Stimulated activated naive CD4-positive, alpha-beta T cell treated with Interleukin-2 at 50 U/mL for 16 hours (primary cell): ENCODE measurements around the gene ARHGAP31.
A peak's percentile ranks its signal among the peaks of the same experiment; 100 is the strongest.
"Not testable (repeated sequence)": the region's sequence is repeated elsewhere in the genome, so short reads cannot be mapped to it uniquely, and the experiment has no call there.

Source experiments
- DNase-seq: peaks from one replicate; lab custom pipeline; 2025; lab: John Stamatoyannopoulos, UW

Gene ARHGAP31

DNA sequence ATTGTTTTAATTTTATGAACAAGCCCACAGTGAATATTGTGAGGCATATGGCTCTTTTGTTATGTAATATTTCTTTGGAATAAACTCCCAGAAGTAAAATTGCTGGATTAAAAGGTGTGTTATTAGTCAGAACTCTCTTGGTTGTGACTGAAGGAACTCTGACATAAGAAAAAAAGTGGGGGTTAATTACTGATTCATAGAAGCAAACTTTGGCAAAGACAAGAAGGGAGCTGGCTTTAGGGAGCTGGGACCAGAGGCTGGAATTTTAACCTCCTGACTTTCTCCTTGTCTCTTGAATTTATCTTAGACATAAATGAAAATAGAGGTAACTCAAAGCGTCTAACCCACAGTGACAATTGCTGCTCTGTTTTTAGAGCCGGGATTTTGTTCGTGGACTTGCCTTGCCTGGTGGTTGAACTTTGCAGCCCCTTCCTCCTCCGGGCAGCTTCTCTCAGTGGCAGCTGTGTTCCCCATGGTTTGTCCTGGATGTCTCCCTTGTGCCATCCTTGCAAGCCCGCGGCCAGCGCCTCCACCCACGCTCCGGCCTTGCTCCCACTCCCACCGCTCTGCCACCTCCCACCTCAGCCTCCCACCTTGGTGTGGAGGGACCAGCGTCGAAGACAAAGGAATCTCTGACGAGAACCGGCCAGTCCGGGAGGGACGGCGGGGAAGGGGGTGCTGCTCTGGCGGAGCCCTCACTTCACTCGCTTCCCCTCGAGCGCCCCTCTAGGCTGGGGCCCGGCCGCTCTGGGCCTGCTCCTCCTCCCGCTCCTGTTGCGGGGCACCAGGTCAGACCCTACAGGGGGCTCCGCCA, 28.0 kb downstream of the ARHGAP31 start:
- DNase-seq: peak; percentile 42

GRCh38 chr3:119322835-119323722, 28.9 kb downstream of the ARHGAP31 start:
- DNase-seq: peak; percentile 96

DNA sequence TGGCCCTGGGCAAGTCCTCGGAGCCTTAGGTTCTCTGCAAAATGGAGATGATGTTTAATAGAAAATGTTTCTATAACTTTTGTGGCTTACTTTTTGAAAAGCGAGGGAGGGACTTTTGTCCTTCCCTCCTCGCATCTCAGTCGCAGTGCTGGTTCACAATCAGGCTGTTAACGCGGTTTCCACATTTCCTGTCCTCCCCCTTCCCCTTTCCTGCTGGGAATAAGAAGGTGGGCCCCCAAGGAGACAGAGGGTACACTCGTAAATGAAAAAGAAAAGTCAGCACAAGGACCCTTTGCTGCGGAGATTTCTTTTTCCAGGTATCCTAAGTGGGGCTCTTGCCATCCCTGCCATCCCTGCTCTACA, 29.5 kb downstream of the ARHGAP31 start:
- no peak for DNase-seq

DNA sequence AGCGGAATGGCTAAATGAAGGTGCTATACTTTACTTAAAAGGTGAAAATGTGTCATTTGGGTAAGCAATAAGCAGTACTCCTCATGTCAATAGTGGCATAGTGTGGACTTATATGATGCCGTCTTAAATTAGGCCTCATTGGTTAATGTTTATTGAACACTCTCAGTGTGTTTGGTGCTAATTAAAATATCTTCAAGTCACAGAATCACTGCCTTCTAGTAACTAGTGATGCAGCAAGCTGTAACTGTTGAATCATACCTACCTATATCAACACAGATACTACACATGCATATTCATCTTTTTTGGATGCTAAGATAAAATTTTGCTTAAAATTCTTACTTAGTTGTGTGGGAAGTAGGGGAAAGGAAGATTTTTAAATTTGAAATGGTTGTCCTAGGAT, 30.7 kb downstream of the ARHGAP31 start:
- DNase-seq: no peak

DNA sequence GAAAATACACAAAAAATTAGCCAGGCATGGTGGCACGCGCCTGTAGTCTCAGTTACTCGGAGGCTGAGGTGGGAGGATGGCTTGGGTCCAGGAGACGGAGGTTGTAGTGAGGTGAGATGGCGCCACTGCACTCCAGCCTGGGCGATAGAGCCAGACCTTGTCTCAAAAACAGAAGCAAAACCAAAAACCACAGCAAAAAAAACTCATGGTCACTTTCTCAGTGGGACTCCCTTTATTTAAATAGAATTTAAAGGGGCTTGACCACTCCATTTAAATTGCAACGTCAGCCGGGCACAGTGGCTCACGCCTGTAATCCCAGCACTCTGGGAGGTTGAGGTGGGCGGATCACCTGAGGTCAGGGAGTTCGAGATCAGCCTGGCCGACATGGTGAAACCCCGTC, 32.8 kb downstream of the ARHGAP31 start:
- DNase-seq: no peak

DNA sequence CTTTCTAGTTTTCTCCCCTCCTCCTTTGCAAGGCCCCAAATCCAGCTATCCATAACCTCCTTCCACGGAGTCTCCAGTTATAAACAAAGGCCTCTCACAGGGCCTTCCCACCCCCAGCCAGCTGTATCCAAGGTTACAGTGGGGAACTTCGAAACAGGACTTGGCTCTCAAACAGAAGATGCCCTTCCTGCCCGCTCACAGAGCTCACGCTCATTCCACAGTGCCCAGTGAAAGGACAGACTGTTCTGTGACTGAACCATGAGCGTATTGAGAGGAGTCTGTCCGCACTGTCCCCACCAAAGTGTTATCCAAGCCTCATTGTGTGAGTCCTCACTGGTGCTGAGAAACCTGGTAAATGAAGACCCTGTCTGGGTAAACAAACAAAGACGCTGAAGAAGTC, 35.4 kb downstream of the ARHGAP31 start:
- DNase-seq: no peak

- DNase-seq: no peak
These were observed 36.0 kb downstream of the ARHGAP31 start for GRCh38 chr3:119330181-119330580.

GRCh38 chr3:119330858-119331257, 36.7 kb downstream of the ARHGAP31 start:
- no peak for DNase-seq

DNA sequence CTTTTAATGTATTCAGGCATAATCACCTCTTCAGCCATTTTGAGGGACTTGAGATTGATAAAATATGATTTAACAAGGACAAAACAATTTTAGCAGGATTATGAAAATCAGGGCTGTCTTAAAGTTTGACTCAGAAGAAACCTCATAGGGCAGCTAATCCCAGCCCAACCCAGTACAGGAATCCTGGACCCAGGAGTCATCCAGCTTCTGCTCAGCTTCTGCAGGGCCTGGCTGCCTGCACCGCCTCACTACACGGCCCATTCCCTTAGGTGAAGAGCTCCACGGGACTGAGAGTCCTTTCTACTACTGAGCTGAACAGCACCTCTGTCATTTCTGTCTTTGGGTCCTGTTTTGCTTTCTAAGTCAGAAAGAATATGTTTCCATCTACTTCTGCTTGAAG, 37.5 kb downstream of the ARHGAP31 start:
- no peak for DNase-seq

DNA sequence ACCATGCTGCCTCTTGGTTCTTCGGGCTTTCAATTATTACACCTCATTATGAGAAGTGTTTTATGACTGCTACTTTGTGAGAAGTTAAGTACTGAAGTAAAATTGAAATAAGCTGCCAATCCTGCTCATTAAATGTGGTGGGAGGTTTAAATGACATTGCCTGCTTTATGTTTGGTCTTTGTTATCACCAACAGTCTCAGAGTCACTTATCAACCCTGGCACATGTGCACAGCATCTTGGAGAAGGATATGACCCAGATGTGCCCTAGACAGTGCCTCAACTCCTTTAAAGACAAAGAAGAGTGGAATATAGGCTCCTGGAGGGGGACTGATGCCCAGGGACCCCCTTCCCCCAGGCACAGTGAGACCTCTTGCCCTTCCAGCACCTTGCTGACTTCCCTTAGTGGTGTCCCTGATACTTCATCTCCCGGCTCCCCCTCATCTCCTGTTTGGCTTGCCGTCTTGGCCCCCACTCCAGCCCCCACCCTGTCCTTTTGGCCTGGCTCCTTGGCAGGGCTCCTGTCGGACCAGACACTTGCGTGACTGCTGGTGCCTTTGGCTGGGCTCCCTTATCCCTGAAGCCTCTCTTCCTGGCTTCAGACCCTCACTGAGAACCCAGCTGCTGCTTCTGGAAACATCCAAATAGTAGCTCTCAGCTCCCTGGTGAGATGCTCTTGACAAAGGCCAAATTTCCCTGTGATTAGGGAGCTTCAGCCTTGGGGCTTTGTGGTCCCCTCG, 39.8 kb downstream of the ARHGAP31 start:
- no peak for DNase-seq

- no peak for DNase-seq
These were observed 42.6 kb downstream of the ARHGAP31 start for GRCh38 chr3:119336823-119337222.

DNA sequence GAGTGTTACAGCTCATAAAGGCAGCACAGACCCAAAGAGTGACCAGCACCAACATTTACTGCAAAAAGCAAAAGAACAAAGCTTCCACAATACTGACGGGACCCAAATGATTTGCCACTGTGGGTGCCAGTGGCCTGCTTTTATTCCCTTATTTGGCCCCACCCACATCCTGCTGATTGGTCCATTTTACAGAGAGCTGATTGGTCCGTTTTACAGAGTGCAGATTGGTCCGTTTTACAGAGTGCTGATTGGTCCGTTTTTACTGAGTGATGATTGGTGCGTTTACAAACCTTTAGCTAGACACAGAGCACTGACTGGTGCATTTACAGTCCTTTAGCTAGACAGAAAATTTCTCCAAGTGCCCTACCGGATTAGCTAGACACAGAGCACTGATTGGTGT, 43.2 kb downstream of the ARHGAP31 start:
- DNase-seq: not testable (repeated sequence)

DNA sequence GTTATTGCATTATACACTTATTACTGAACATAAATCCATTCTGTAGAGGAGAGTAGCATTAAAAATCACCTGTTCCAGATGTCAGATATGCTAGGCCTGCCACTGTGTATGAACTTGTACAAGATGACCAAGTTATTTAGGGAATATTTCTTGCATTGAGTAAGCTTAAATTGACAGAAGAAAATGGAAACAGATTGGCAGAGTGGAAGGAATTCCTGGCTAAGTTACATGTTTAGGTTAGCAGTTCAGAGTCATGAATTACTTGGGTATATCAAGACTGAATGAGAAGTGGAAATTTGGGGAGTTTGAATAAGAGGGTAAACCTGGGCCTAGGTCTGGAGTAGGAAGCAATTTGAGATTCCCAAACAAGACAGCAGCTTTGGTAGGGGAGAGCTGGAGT, 44.6 kb downstream of the ARHGAP31 start:
- no peak for DNase-seq

DNA sequence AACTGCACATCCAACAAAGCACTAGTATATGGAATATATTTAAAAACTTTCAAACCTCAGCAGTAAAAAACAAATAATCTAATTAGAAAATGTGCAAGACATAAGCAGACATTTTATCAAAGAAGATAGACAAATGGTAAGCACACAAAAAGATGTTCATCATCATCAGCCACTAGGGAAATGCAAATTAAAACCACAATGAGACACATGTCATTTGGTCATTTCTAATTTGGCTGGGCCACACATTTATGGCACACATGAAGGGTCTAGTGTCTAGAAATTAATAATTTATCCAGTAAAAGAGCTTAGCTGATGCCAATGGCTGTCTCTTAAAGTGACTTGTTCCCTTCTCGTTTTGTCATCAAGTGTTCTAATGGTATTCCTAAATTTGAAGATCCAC, 45.8 kb downstream of the ARHGAP31 start:
- no peak for DNase-seq

DNA sequence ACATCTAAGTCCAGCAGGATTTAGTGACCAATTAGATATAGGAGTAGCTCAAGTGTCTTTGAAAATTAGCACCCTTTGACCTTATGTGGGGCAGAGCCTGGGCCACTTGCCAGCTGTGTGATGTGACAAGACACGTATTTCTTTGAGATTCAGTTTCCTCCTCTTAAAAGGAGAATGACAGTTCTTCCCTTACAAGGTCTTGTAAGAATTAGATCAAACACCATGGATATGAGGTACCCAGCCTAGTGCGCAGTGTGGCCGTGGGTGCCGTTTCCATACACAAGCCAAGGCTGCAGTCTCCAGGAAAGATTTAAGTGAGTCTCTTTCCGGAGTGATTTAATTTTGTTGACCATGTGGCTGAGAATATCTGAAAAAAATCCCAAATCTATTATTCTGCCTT, 46.3 kb downstream of the ARHGAP31 start:
- no peak for DNase-seq

- no peak for DNase-seq
These were observed 48.0 kb downstream of the ARHGAP31 start for GRCh38 chr3:119342176-119342575.

GRCh38 chr3:119343719-119344118, 49.5 kb downstream of the ARHGAP31 start:
- no peak for DNase-seq

DNA sequence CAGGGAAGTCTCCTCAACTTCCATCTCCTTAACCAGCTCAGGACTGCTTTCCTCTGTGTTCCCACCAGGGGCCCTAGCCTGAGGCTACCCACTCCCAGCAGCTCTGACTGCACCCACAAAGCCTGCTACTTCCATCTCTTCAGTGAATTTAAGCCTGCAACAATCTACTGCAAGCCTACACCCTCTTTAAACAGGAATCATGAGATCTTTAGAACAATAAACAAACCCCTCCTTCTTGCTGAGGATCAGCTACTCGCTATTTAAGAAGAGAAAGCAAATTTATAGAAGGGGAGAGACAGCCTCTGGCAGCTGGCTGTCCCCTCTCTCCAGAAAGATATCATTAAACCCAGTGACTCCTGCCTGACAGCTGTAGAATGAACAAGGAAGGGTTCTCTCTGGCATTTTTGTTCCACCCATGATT, 51.9 kb downstream of the ARHGAP31 start:
- no peak for DNase-seq

DNA sequence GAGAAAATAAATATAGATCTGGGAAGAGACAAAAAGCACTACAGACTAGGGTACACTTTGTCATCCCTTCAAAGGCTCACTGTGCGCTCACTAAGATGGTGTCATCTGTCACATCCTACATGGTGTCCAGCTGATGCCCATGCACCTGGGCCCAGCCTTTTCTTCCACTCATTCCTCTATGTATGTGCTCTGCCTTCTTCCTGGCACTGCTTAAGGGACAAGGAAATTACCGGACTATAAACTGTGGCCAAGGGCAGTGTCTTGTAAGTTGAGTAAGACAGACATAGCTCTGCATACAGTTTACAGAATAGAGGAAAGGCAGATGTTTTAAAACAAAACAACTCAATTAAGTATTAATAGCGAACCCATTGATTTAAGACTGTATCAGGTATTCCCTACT, 52.9 kb downstream of the ARHGAP31 start:
- DNase-seq: no peak

DNA sequence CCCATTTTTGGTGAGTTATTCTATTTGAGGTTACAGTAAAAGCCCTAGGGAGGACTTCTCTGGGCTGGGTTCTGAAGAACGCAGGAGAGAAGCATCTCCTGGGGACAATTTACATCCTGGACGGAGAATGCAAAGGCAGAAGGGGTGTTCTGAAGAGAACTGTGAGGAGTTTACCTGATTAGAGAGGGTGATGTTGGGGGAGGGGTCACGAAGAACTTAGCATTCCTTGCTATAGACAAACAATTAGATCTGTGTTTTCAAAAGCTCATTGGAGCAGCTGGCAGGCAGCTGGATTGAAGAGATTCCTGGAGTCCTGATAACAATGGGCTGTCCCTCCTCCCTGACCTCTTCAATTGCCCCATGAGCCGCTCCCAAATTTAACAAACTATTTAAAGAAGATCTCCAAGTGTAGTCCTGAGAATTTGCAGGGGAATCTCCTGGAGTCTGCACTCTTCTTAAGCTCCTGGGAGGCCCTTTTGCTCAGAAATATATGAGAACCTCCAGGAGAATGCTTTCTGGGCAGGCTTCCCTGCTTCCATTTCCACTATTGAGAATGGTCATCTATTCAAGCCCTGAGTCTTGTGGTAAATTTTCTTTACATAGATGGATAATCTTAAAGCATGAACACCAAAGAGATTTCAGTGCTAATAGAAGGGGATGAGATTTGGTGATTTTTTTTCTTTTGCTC, 55.3 kb downstream of the ARHGAP31 start:
- DNase-seq: no peak

GRCh38 chr3:119350114-119350513, 55.9 kb downstream of the ARHGAP31 start:
- DNase-seq: no peak

DNA sequence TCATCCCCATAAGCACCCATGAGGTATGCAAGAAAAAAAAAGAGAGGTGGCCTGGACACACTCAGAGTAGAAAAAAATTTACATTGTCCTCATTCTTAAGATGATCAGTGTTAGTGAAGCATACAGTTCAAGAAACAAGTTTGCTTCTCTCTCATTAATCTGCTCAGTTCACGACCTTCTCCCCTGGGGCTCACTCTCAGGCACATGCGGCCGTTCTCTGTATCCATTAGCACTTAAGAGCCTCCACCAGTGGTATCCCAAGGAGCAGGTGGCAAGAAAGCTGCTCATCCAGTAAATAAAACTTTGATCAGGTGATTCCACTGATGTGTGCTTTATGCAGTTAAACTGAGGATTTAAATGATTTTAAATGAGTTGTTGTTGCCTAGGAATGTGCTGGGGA, 57.4 kb downstream of the ARHGAP31 start:
- DNase-seq: no peak
